Fibroblast of lung (primary cell): Measurements from ENCODE around the gene RUNX1. TPM values are rescaled to one million over a fixed set of nuclear protein-coding genes. Genes with fewer than 3 reads are reported as not detected.

Experiments
- DNase-seq, 2 donors: peaks; one replicate each; pipeline versions ENCODE4 v3.0.0 to v3.0.0-alpha.2; 2010; ENCODE audit warnings: low read depth in 2 of 2
- H2AFZ ChIP-seq: 2 replicates; pipeline ENCODE4 v1.5.1; 2012; ENCODE audit warnings: low read length, control low read depth, inconsistent platforms
- H3K27ac ChIP-seq: 2 replicates; pipeline ENCODE4 v1.5.1; 2011; ENCODE audit warnings: low read length, control low read depth; ENCODE audit not compliant: insufficient read depth
- H3K27me3 ChIP-seq: 2 replicates; pipeline ENCODE4 v1.5.1; 2011; ENCODE audit warnings: mild to moderate bottlenecking, low read length; ENCODE audit not compliant: control insufficient read depth, insufficient read depth
- H3K36me3 ChIP-seq: 2 replicates; pipeline ENCODE4 v1.5.1; 2011; ENCODE audit warnings: low read length; ENCODE audit not compliant: control insufficient read depth, insufficient read depth
- H3K4me1 ChIP-seq: 2 replicates; pipeline ENCODE4 v1.5.1; 2011; ENCODE audit warnings: low read length; ENCODE audit not compliant: control insufficient read depth, insufficient read depth; ENCODE audit errors: extremely low read depth
- H3K4me2 ChIP-seq: 2 replicates; pipeline ENCODE4 v1.5.1; 2011; ENCODE audit warnings: low read length, control low read depth; ENCODE audit not compliant: insufficient read depth; ENCODE audit errors: extremely low read depth
- H3K4me3 ChIP-seq, 4 experiments: fragments of 200-600 bp in 1 of 4; sonication (generic) in 1 of 4; replicated peaks in 1 of 4; 2 replicates each; pipeline ENCODE4 v1.5.1; 2011 to 2016; ENCODE audit warnings: low read length in 4 of 4, low read depth in 3 of 4, mild to moderate bottlenecking in 3 of 4, control low read depth in 2 of 4, inconsistent platforms in 1 of 4, mixed read lengths in 1 of 4; ENCODE audit not compliant: insufficient read depth in 1 of 4; ENCODE audit errors: control extremely low read depth in 1 of 4
- H3K79me2 ChIP-seq: 2 replicates; pipeline ENCODE4 v1.5.1; 2012; ENCODE audit warnings: mild to moderate bottlenecking, low read length, inconsistent platforms; ENCODE audit not compliant: control insufficient read depth, insufficient read depth
- H3K9ac ChIP-seq: 2 replicates; pipeline ENCODE4 v1.5.1; 2011; ENCODE audit warnings: mild to moderate bottlenecking, low read length, control low read depth; ENCODE audit not compliant: insufficient read depth
- H3K9me3 ChIP-seq: 2 replicates; pipeline ENCODE4 v1.5.1; 2012; ENCODE audit warnings: low read depth, low read length; ENCODE audit not compliant: control insufficient read depth, insufficient read depth
- H4K20me1 ChIP-seq: 2 replicates; pipeline ENCODE4 v1.5.1; 2011; ENCODE audit warnings: low read length; ENCODE audit not compliant: control insufficient read depth, insufficient read depth; ENCODE audit errors: extremely low read depth
- CTCF ChIP-seq, 2 donors: IDR thresholded peaks in 1 of 2; conservative IDR thresholded peaks in 1 of 2; 1 replicate in 1 of 2; 2 replicates in 1 of 2; pipeline ENCODE4 v1.5.1; 2011 to 2012; ENCODE audit warnings: low read length in 2 of 2, control low read depth in 1 of 2, inconsistent platforms in 1 of 2, low read depth in 1 of 2, mild to moderate bottlenecking in 1 of 2
- EZH2 ChIP-seq: IDR thresholded peaks from 2 replicates; pipeline ENCODE4 v1.5.1; 2012; ENCODE audit warnings: low read length, control low read depth, mild to moderate bottlenecking; ENCODE audit errors: missing control alignments
- polyA plus RNA-seq, 2 donors: library from polyadenylated mRNA; depleted of rRNA in 1 of 2; stranded (reverse) in 1 of 2; unstranded in 1 of 2; fragments of >200 nt; gene quantifications; 2 replicates each; pipeline ENCODE4 v1.2.1, GENCODE V29; 2011 to 2012; ENCODE audit warnings: missing spikeins in 1 of 2
- total RNA-seq: library from RNA; depleted of rRNA; stranded (reverse); fragments of >200 nt; gene quantifications from 2 replicates; pipeline ENCODE4 v1.2.1, GENCODE V29; 2014

RUNX1 gene
- total and polyA plus RNA-seq, 2 donors (not counting 1 experiment from before 2014, with no cell fraction given), result 23.1 to 41.6 TPM

DNA sequence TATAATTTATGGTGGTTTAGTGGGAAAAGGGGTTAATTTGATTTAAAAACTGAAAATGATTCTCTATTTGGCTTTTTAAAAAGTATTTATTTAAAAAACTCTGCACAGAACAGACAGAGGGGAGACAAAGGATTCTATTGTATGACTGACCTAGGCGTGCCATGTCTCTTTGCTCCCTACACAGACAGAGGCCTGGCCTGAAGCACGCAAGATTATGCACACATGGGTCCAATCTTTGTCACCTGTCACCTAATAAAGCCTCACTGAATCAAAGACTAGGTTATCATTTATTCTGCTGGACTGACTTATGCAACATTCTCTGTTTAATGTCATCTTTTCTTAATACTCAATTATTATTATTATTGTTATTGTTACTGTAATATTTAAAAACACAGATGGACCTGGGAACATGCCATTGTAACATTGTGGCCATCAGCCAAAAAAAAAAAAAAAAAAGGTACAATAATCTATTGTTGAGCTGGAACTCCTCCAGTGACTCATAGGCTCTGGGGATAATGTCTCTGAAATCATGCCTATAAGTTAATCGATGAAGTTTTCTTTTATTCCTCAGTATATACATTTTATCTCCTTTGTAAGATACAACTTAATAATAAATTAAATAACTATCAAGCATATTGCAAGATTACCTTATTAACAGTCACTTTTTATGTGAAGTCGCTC lies 112.1 kb downstream of the RUNX1 start:
- Histone ChIP-seq H3K4me3 (no peak overlapping the region), H3K4me2 (no peak overlapping the region), H3K36me3 (no peaks in the 10 kb centered on the region), H3K27me3 (no peaks in the 10 kb centered on the region), H3K9ac (no peak overlapping the region), H3K9me3 (no peaks in the 10 kb centered on the region), H3K27ac (no peak overlapping the region), H2AFZ (no peak overlapping the region), H3K4me1 (peaks cover 5% of the 10 kb centered on the region), H3K79me2 (no peaks in the 10 kb centered on the region), H4K20me1 (no peaks in the 10 kb centered on the region)
- DNase-seq, result no peak
- TF ChIP-seq EZH2 (no peak), CTCF (conservative IDR thresholded peaks at IDR 0.05 in 1 of 2, IDR thresholded peaks at IDR 0.05 in 1 of 2; ENCODE audit: low read depth in 1 of 2, low read length in 2 of 2) (no peak)

DNA sequence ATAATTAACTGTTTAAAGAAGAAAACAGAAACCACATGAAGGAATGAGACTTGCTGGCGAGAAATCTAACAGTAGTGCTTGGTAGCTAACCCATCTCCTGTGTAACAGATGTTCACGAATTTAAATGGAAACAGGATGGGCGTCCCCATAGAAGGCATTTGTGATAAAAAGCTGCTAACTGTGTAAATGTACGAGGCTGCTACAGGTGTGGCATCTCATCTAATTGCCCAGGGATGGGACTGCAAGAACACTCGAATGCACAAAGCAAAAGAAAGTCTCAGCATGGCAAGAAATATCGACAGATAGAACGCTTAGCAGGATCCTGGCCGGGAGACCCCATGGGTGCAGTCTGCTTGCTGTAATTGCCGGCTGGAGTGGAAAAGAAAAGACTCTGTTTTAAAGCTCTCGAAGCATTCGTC lies 112.7 kb downstream of the RUNX1 start:
- no peaks in the 10 kb centered on the region for H4K20me1 ChIP-seq
- no peak overlapping the region for H3K27ac ChIP-seq
- DNase-seq, result no peak
- peak overlapping the region; percentile 32 for H3K4me2 ChIP-seq
- H3K4me3 ChIP-seq, result peak overlapping the region in 1 of 4 experiments; percentile 31
- no peaks in the 10 kb centered on the region for H3K36me3 ChIP-seq
- no peak overlapping the region for H2AFZ ChIP-seq
- H3K79me2 ChIP-seq, result no peaks in the 10 kb centered on the region
- no peaks in the 10 kb centered on the region for H3K9me3 ChIP-seq
- no peak for TF ChIP-seq CTCF (conservative IDR thresholded peaks at IDR 0.05 in 1 of 2, IDR thresholded peaks at IDR 0.05 in 1 of 2; ENCODE audit: low read depth in 1 of 2, low read length in 2 of 2)
- no peak for TF ChIP-seq EZH2
- H3K27me3 ChIP-seq, result no peaks in the 10 kb centered on the region
- peaks cover 5% of the 10 kb centered on the region for H3K4me1 ChIP-seq
- H3K9ac ChIP-seq, result no peak overlapping the region

DNA sequence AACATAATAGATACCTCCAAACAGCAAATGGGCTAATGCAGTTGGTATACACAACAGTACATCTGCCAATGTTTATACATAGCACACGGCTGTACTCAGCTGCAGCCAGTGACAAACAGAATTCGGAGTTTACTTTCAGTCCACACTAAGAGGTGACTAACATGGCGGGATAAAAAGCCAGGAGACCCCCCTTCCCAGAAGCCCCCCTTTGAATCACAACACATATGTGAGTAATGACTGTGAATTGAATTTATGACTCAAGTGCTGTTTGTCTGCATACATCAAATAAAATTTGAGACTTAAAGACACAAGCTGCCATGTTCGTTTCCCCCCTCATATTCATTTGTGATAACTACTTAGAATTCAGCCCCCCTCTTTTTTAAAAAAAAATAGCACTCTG lies 113.2 kb downstream of the RUNX1 start:
- Histone ChIP-seq H3K9ac (no peak overlapping the region), H3K27me3 (no peaks in the 10 kb centered on the region), H3K79me2 (no peaks in the 10 kb centered on the region), H3K9me3 (no peaks in the 10 kb centered on the region), H3K27ac (no peak overlapping the region), H3K4me1 (peaks cover 5% of the 10 kb centered on the region), H3K4me3 (no peak overlapping the region), H3K4me2 (no peak overlapping the region), H2AFZ (no peak overlapping the region), H4K20me1 (no peaks in the 10 kb centered on the region), H3K36me3 (no peaks in the 10 kb centered on the region)
- TF ChIP-seq CTCF (conservative IDR thresholded peaks at IDR 0.05 in 1 of 2, IDR thresholded peaks at IDR 0.05 in 1 of 2; ENCODE audit: low read depth in 1 of 2, low read length in 2 of 2) (no peak), EZH2 (no peak)
- DNase-seq, result peak in 1 of 2 donors; percentile 55
